Measurements from ENCODE around the gene PFAS.
A peak's percentile ranks its signal among the peaks of the same experiment; 100 is the strongest.

DNA sequence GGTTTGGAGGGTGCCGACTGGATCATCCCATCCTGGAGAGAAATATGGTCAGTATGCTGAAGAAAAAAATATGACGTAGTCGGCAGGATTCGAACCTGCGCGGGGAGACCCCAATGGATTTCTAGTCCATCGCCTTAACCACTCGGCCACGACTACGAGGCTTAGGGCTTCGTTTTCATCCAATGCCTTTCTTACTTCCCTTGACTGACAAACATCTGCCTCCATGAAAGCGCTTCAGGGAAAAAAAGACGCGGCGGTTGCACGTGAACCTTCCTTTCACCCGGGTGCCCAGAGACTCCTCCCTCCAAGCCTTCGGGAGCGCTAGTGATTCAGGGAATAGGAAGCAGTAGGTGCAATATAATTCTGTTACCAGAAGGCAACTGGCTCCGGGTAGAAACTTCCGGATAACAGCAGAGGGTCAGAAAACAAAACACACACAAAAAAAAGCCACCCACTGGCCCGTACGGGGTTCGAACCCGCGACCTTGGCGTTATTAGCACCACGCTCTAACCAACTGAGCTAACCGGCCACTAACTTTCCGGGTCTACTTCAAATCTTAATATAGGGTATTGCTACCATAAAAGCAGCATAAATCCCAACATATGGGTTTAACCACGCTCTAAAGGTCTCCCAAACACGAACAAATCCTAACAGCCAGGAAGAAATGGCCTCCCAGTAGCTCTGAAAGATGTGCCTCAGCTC, 22.4 kb upstream of the PFAS start:
- TF ChIP-seq, protein P1, sequence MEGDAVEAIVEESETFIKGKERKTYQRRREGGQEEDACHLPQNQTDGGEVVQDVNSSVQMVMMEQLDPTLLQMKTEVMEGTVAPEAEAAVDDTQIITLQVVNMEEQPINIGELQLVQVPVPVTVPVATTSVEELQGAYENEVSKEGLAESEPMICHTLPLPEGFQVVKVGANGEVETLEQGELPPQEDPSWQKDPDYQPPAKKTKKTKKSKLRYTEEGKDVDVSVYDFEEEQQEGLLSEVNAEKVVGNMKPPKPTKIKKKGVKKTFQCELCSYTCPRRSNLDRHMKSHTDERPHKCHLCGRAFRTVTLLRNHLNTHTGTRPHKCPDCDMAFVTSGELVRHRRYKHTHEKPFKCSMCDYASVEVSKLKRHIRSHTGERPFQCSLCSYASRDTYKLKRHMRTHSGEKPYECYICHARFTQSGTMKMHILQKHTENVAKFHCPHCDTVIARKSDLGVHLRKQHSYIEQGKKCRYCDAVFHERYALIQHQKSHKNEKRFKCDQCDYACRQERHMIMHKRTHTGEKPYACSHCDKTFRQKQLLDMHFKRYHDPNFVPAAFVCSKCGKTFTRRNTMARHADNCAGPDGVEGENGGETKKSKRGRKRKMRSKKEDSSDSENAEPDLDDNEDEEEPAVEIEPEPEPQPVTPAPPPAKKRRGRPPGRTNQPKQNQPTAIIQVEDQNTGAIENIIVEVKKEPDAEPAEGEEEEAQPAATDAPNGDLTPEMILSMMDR (IDR thresholded peaks at IDR 0.05), result no peak
- TF ChIP-seq POLR2A (IDR thresholded peaks at IDR 0.05), result peak; percentile 49

All from transverse colon (tissue), 3 donors.